GM12878 (cell line): Measurements from ENCODE around the gene ESPL1. TPM values are rescaled to one million over a fixed set of nuclear protein-coding genes. Genes with fewer than 3 reads are reported as not detected.

Experiments
- ATAC-seq: fragments of 200-7000 bp; cut with Tn5 transposase; 3 replicates; pipeline ENCODE4 v1.9.1; 2020; ENCODE audit warnings: mild to moderate bottlenecking, moderate library complexity
- BruUV-seq: library from RNA; stranded (reverse); fragments of 400-500 nt; replicated peaks from 2 replicates; lab custom pipeline; 2021; lab: Mats Ljungman, UMichigan
- CTCF ChIA-PET: fragments of 300-600 bp; sonication (Branson Sonifier 250); formaldehyde crosslinking; extraction: SDS; loops from one replicate; lab custom pipeline; 2021; ENCODE audit warnings: inconsistent platforms; lab: Yijun Ruan, JAX
- POLR2A ChIA-PET: fragments of 350-600 bp; formaldehyde crosslinking; extraction: SDS; loops from one replicate; lab custom pipeline; 2021; ENCODE audit warnings: inconsistent platforms; lab: Charles Lee
- RAD21 ChIA-PET: fragments of 300-600 bp; sonication (Branson Sonifier 250); formaldehyde crosslinking; loops from one replicate; lab custom pipeline; 2023; ENCODE audit warnings: antibody characterized with exemption; ENCODE audit not compliant: unreplicated experiment; lab: Charles Lee
- SMC1A ChIA-PET: fragments of 300-600 bp; sonication (Branson Sonifier 250); formaldehyde crosslinking; loops from one replicate; lab custom pipeline; 2023; ENCODE audit not compliant: unreplicated experiment, uncharacterized antibody; lab: Charles Lee
- DNase-seq: peaks from one replicate; pipeline ENCODE4 v3.0.0-alpha.2; 2011; ENCODE audit warnings: low read depth, low spot score
- FAIRE-seq: peaks from 3 replicates; lab custom pipeline; 2011; peaks lifted over from hg19 to GRCh38; lab: Jason Lieb, UNC
- H2AFZ ChIP-seq: 2 replicates; pipeline ENCODE4 v1.6.0; 2011; ENCODE audit warnings: low read depth, low read length, control low read depth; ENCODE audit not compliant: control insufficient read depth
- H3K27ac ChIP-seq: 2 replicates; pipeline ENCODE4 v1.5.1; 2011; ENCODE audit warnings: control low read depth; ENCODE audit not compliant: control insufficient read depth, insufficient read depth
- H3K27me3 ChIP-seq, 2 experiments: replicated peaks in 1 of 2; 2 replicates each; pipeline versions ENCODE4 v1.6.0 to v1.6.1; 2011; ENCODE audit warnings: low read length in 1 of 2; ENCODE audit not compliant: control insufficient read depth in 2 of 2, insufficient read depth in 2 of 2
- H3K36me3 ChIP-seq, 2 experiments: 2 replicates each; pipeline ENCODE4 v1.5.1; 2011; ENCODE audit warnings: low read length in 1 of 2; ENCODE audit not compliant: control insufficient read depth in 2 of 2, insufficient read depth in 2 of 2
- H3K4me1 ChIP-seq: 2 replicates; pipeline ENCODE4 v1.6.1; 2011; ENCODE audit warnings: mild to moderate bottlenecking, low read length, moderate library complexity, mixed read lengths; ENCODE audit not compliant: control insufficient read depth, insufficient read depth
- H3K4me2 ChIP-seq: 2 replicates; pipeline ENCODE4 v1.6.0; 2011; ENCODE audit warnings: control low read depth; ENCODE audit not compliant: control insufficient read depth, insufficient read depth
- H3K4me3 ChIP-seq: fragments of 200-600 bp; sonication (generic); 2 replicates; pipeline ENCODE4 v1.5.1; 2016
- H3K79me2 ChIP-seq: 2 replicates; pipeline ENCODE4 v1.6.0; 2011; ENCODE audit warnings: low read length; ENCODE audit not compliant: control insufficient read depth, insufficient read depth
- H3K9ac ChIP-seq: 2 replicates; pipeline ENCODE4 v1.8.0; 2011; ENCODE audit warnings: low read length, control low read depth, mixed read lengths; ENCODE audit not compliant: control insufficient read depth, insufficient read depth
- H3K9me3 ChIP-seq: replicated peaks from 3 replicates; pipeline ENCODE4 v1.5.1; 2011; ENCODE audit warnings: mild to moderate bottlenecking, low read length; ENCODE audit not compliant: control insufficient read depth, insufficient read depth
- H4K20me1 ChIP-seq: 2 replicates; pipeline ENCODE4 v1.6.0; 2011; ENCODE audit not compliant: control insufficient read depth, insufficient read depth
- ATF3 ChIP-seq: IDR thresholded peaks from 2 replicates; pipeline ENCODE4 v1.6.1; 2011; ENCODE audit warnings: low read depth, mild to moderate bottlenecking, low read length, moderate library complexity, borderline replicate concordance; ENCODE audit errors: extremely low read depth
- CBX3 ChIP-seq: fragments of 200-600 bp; sonication (generic); IDR thresholded peaks from 2 replicates; pipeline ENCODE4 v1.6.1; 2016; ENCODE audit warnings: low read depth, borderline replicate concordance
- CEBPB ChIP-seq, 2 experiments: fragments of 150-350 bp in 1 of 2; IDR thresholded peaks; 2 replicates each; pipeline ENCODE4 v1.6.1; 2012 to 2014; ENCODE audit warnings: low read depth in 2 of 2, low read length in 2 of 2, borderline replicate concordance in 1 of 2, inconsistent platforms in 1 of 2
- CHD4 ChIP-seq: fragments of 200-600 bp; sonication (generic); IDR thresholded peaks from 2 replicates; pipeline ENCODE4 v1.6.1; 2016; ENCODE audit warnings: mild to moderate bottlenecking
- E4F1 ChIP-seq: fragments of 450-650 bp; IDR thresholded peaks from 2 replicates; pipeline ENCODE4 v1.6.1; 2018; ENCODE audit warnings: borderline replicate concordance, mild to moderate bottlenecking; ENCODE audit not compliant: partially characterized antibody
- ETV6 ChIP-seq, 2 experiments: fragments of 450-650 bp in 1 of 2; IDR thresholded peaks in 1 of 2; conservative IDR thresholded peaks in 1 of 2; 2 replicates each; pipeline ENCODE4 v1.6.1; 2014; ENCODE audit warnings: antibody characterized with exemption in 1 of 2, borderline replicate concordance in 1 of 2, low read depth in 1 of 2, mild to moderate bottlenecking in 1 of 2, moderate library complexity in 1 of 2
- FOS ChIP-seq: IDR thresholded peaks from 3 replicates; pipeline ENCODE4 v1.6.1; 2011; ENCODE audit warnings: borderline replicate concordance; ENCODE audit not compliant: insufficient read length; ENCODE audit errors: extremely low read depth
- IKZF1 ChIP-seq: fragments of 450-650 bp; conservative IDR thresholded peaks from 2 replicates; pipeline ENCODE4 v1.6.1; 2017; ENCODE audit warnings: antibody characterized with exemption, mild to moderate bottlenecking
- NBN ChIP-seq: fragments of 450-650 bp; IDR thresholded peaks from 2 replicates; pipeline ENCODE4 v1.6.1; 2016
- POLR2AphosphoS5 ChIP-seq: IDR thresholded peaks from 2 replicates; pipeline ENCODE4 v1.6.1; 2011; ENCODE audit warnings: mild to moderate bottlenecking, low read length, inconsistent platforms
- SMAD1 ChIP-seq: fragments of 450-650 bp; IDR thresholded peaks from 2 replicates; pipeline ENCODE4 v1.6.1; 2018; ENCODE audit warnings: mild to moderate bottlenecking, low read depth; ENCODE audit not compliant: partially characterized antibody
- SMAD5 ChIP-seq: IDR thresholded peaks from 2 replicates; pipeline ENCODE4 v1.6.1; 2016; ENCODE audit warnings: antibody characterized with exemption, low read depth
- SRF ChIP-seq, 2 experiments: IDR thresholded peaks; 2 replicates each; pipeline ENCODE4 v1.6.1; 2011; ENCODE audit warnings: low read depth in 2 of 2, low read length in 2 of 2, mild to moderate bottlenecking in 1 of 2, moderate library complexity in 1 of 2
- STAT1 ChIP-seq: fragments of 450-650 bp; conservative IDR thresholded peaks from 2 replicates; pipeline ENCODE4 v1.6.1; 2014; ENCODE audit warnings: antibody characterized with exemption, mild to moderate bottlenecking
- ZNF384 ChIP-seq: IDR thresholded peaks from 2 replicates; pipeline ENCODE4 v1.6.1; 2012; ENCODE audit warnings: low read depth, mild to moderate bottlenecking, low read length, improper control_type of control experiment, borderline replicate concordance
- ZNF622 ChIP-seq: fragments of 450-650 bp; IDR thresholded peaks from 2 replicates; pipeline ENCODE4 v1.6.1; 2017; ENCODE audit warnings: mild to moderate bottlenecking, inconsistent platforms
- ZZZ3 ChIP-seq: IDR thresholded peaks from 2 replicates; pipeline ENCODE4 v1.6.1; 2011; ENCODE audit warnings: low read depth; ENCODE audit not compliant: control insufficient read depth, insufficient read length
- WGBS: methylation state at CpG from one replicate; pipeline ENCODE4 v1.1.6; 2016; ENCODE audit warnings: low lambda C conversion rate; ENCODE audit not compliant: insufficient replicate concordance, insufficient coverage; ENCODE audit errors: missing lambda C conversion rate; 5-methylcytosine and 5-hydroxymethylcytosine counted together
- in situ Hi-C: fragments of 300-500 bp; cut with MboI; formaldehyde crosslinking; loops from 9 replicates; pipeline ENCODE4 v1.14.3; 2018; ENCODE audit warnings: mixed read lengths
- intact Hi-C: fragments of 100-400 bp; cut with micrococcal nuclease; formaldehyde crosslinking; loops from one replicate; pipeline ENCODE4 v1.14.2; 2022; ENCODE audit not compliant: unreplicated experiment
- polyA plus RNA-seq, 11 experiments: library from polyadenylated mRNA; depleted of rRNA in 4 of 11; unstranded in 6 of 11; stranded (reverse) in 5 of 11; fragments of >200 nt; fragmentation: Nextera tagmentation in 4 of 11; fragmentation: Illumina TruSeq in 1 of 11; extraction: Ambion mirVana in 4 of 11; extraction: Trizol in 1 of 11; gene quantifications; 1 replicate in 1 of 11; 2 replicates in 10 of 11; pipeline versions ENCODE4 v1.2.1 to v1.2.3, GENCODE V29; 2011 to 2016; ENCODE audit warnings: inconsistent platforms in 2 of 11, missing spikeins in 2 of 11, low read depth in 1 of 11
- total RNA-seq, 4 experiments: library from RNA; depleted of rRNA in 3 of 4; stranded (reverse); fragments of >200 nt in 3 of 4; fragmentation: Illumina TruSeq in 1 of 4; extraction: Trizol in 1 of 4; gene quantifications; 2 replicates each; pipeline versions ENCODE4 v1.2.1 to v1.2.3, GENCODE V29; 2013 to 2021

ESPL1 gene
- total and polyA plus RNA-seq, 10 of the 15 experiments (the other 5 are each of a cell fraction or from before 2014, with no cell fraction given), result 2.1 to 61.9 (median 21.2) TPM

DNA sequence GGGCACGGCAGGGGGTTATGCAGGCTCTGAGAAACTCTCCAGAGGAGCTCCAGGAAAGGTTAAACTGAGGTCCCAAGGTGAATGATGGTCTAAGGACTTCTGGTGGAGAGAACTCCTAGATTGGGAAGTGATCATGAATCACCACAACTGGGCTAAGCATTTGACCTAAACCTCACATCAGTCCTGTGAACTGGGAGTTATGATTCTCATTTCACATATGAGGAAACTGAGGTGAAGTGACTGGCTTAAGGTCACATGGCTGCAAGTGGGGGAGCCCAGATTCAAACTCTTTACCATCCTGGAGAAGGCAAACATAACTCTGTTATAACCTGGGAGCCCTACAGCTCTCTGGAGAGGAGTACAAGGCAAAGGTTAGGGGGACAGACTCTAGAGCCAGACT is 40.3 kb upstream of the ESPL1 start:
- no peak for ATAC-seq

DNA sequence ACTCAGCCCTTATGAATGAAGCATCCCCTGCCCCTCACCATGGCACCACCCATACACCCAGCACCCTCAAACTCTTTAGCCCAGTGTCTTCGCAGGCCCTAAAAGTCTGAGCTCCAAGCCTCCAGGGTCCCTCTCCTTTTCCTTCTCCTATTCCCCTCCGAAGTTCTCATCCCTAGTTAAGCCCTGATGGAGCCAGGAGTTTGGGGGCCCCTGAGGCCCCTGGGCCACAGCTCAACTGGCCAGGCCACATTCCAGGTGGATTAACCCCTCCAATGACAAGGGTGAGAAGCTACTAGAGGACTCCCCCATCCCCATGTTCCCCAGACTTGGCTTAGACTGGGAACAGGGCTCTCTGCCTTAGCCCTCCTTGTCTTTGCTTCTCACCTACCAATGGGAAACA is 38.6 kb upstream of the ESPL1 start:
- Histone ChIP-seq H4K20me1 (no peaks in the 10 kb centered on the region), H3K9me3 (no peaks in the 10 kb centered on the region), H3K79me2 (no peaks in the 10 kb centered on the region), H2AFZ (no peak overlapping the region), H3K36me3 (no peaks in the 10 kb centered on the region), H3K9ac (no peak overlapping the region), H3K27me3 (peaks cover 0 to 6% of the 10 kb centered on the region in 2 experiments; a peak in 2 of 4 replicates), H3K27ac (no peak overlapping the region), H3K4me3 (no peak overlapping the region), H3K4me1 (peaks cover 12% of the 10 kb centered on the region), H3K4me2 (no peak overlapping the region)
- BruUV-seq, result no TSS peak
- in situ Hi-C loops (no loop called here), intact Hi-C loops (no loop called here)
- no peak for DNase-seq
- no peak for FAIRE-seq
- WGBS, result 90% methylated on average over 2 of the region's 2 CpGs
- no peak for ATAC-seq
- ChIA-PET SMC1A (no interaction called here), CTCF (interaction anchor here (0.9 to 1.7 kb wide), 4 partner anchors 16 to 69 kb away, joined by 3 to 5 read pairs (median 3); no protein-coding TSS in a partner anchor), RAD21 (interaction anchor here (1.9 kb wide), 1 partner anchor 10 kb away, joined by 5 read pairs; no protein-coding TSS in a partner anchor), POLR2A (no interaction called here)
- TF ChIP-seq STAT1, result no peak
- TF ChIP-seq CHD4, result no peak
- no peak for TF ChIP-seq NBN
- no peak for TF ChIP-seq ATF3
- TF ChIP-seq ZNF384, result no peak
- no peak for TF ChIP-seq SMAD5
- TF ChIP-seq FOS, result no peak
- TF ChIP-seq E4F1, result no peak
- TF ChIP-seq SRF (IDR thresholded peaks at IDR 0.05; ENCODE audit: low read depth in 2 of 2, low read length in 2 of 2), result no peak
- TF ChIP-seq POLR2AphosphoS5, result no peak
- TF ChIP-seq ZZZ3, result no peak
- TF ChIP-seq CBX3, result no peak
- TF ChIP-seq ZNF622, result no peak
- TF ChIP-seq IKZF1, result no peak
- no peak for TF ChIP-seq CEBPB (IDR thresholded peaks at IDR 0.05; ENCODE audit: borderline replicate concordance in 1 of 2, low read depth in 2 of 2, low read length in 2 of 2)
- no peak for TF ChIP-seq SMAD1

More for the DNA sequence above, 40.3 kb upstream of the ESPL1 start:
- Histone ChIP-seq H3K4me2 (no peak overlapping the region), H3K9ac (no peak overlapping the region), H2AFZ (no peak overlapping the region), H4K20me1 (no peaks in the 10 kb centered on the region), H3K79me2 (no peaks in the 10 kb centered on the region), H3K4me3 (no peak overlapping the region), H3K9me3 (no peaks in the 10 kb centered on the region), H3K27ac (no peak overlapping the region), H3K27me3 (peaks cover 0 to 3% of the 10 kb centered on the region in 2 experiments; a peak in 2 of 4 replicates), H3K36me3 (no peaks in the 10 kb centered on the region), H3K4me1 (peaks cover 6% of the 10 kb centered on the region)
- TF ChIP-seq ETV6 (conservative IDR thresholded peaks at IDR 0.05 in 1 of 2, IDR thresholded peaks at IDR 0.05 in 1 of 2; ENCODE audit: borderline replicate concordance in 1 of 2, low read depth in 1 of 2), result no peak
- in situ Hi-C loops, result no loop called here
- BruUV-seq, result no TSS peak
- DNase-seq (no peak), FAIRE-seq (no peak)
- ChIA-PET RAD21 (no interaction called here), CTCF (no interaction called here), SMC1A (interaction anchor here (1.3 kb wide), 1 partner anchor 11 kb away, joined by 3 read pairs; no protein-coding TSS in a partner anchor), POLR2A (interaction anchor here (0.7 kb wide), 1 partner anchor 143 kb away, joined by 3 read pairs; no protein-coding TSS in a partner anchor)
- intact Hi-C loops, result no loop called here
- WGBS, result 23% methylated on average over 1 of the region's 1 CpG
